SK-N-SH (cell line): ENCODE data around the gene WARS2. TPM values are rescaled to one million over a fixed set of nuclear protein-coding genes. Genes with fewer than 3 reads are reported as not detected.
A peak's percentile ranks its signal among the peaks of the same experiment; 100 is the strongest.

Source experiments
- CTCF ChIA-PET: fragments of 300-600, 350-600 bp; formaldehyde crosslinking; extraction: SDS; loops from one replicate; lab custom pipeline; 2021; lab: Yijun Ruan, JAX
- POLR2A ChIA-PET: fragments of 350-600 bp; sonication (Branson Sonifier 250); formaldehyde crosslinking; extraction: SDS; loops from one replicate; lab custom pipeline; 2020; ENCODE audit warnings: antibody characterized with exemption, inconsistent platforms; lab: Yijun Ruan, JAX
- DNase-seq: peaks from one replicate; pipeline ENCODE4 v3.0.0; 2012
- H2AFZ ChIP-seq: fragments of 200-600 bp; sonication (generic); 2 replicates; pipeline ENCODE4 v1.8.1; 2016; ENCODE audit warnings: antibody characterized with exemption, mild to moderate bottlenecking, low read depth
- H3F3A ChIP-seq: fragments of 200-600 bp; sonication (generic); replicated peaks from 2 replicates; pipeline ENCODE3; 2016; ENCODE audit warnings: antibody characterized with exemption, mild to moderate bottlenecking; ENCODE audit not compliant: insufficient read depth
- H3K27ac ChIP-seq, 2 experiments: fragments of 200-500 bp in 1 of 2; fragments of 200-600 bp in 1 of 2; sonication (Bioruptor generic) in 1 of 2; sonication (generic), shearing (Covaris generic) in 1 of 2; 2 replicates each; pipeline versions ENCODE4 v1.5.1 to v1.6.1; 2014 to 2016; ENCODE audit warnings: low read depth in 2 of 2, inconsistent platforms in 1 of 2, low read length in 1 of 2, mild to moderate bottlenecking in 1 of 2, mixed read lengths in 1 of 2
- H3K27me3 ChIP-seq: fragments of 200-600 bp; sonication (generic), shearing (Covaris generic); 2 replicates; pipeline ENCODE4 v1.6.1; 2016; ENCODE audit warnings: mixed run types; ENCODE audit not compliant: insufficient read depth
- H3K36me3 ChIP-seq, 2 experiments: fragments of 200-500 bp in 1 of 2; fragments of 200-600 bp in 1 of 2; sonication (Bioruptor generic) in 1 of 2; sonication (generic) in 1 of 2; replicated peaks in 1 of 2; 2 replicates each; pipeline versions ENCODE3 to v1.5.1; 2014 to 2016; ENCODE audit warnings: low read length in 1 of 2, mild to moderate bottlenecking in 1 of 2; ENCODE audit not compliant: insufficient read depth in 2 of 2, control insufficient read depth in 1 of 2
- H3K4me1 ChIP-seq, 2 experiments: fragments of 200-500 bp in 1 of 2; fragments of 200-600 bp in 1 of 2; sonication (Bioruptor generic) in 1 of 2; sonication (generic), shearing (Covaris generic) in 1 of 2; 2 replicates each; pipeline versions ENCODE4 v1.5.1 to v1.6.1; 2014 to 2016; ENCODE audit warnings: low read depth in 1 of 2, low read length in 1 of 2, mixed run types in 1 of 2; ENCODE audit not compliant: insufficient read depth in 2 of 2, control insufficient read depth in 1 of 2
- H3K4me2 ChIP-seq: fragments of 200-600 bp; sonication (generic), shearing (Covaris generic); 2 replicates; pipeline ENCODE4 v1.6.1; 2017; ENCODE audit warnings: mixed run types
- H3K4me3 ChIP-seq, 2 experiments: fragments of 200-500 bp in 1 of 2; fragments of 200-600 bp in 1 of 2; sonication (Bioruptor generic) in 1 of 2; sonication (generic), shearing (Covaris generic) in 1 of 2; 2 replicates each; pipeline versions ENCODE4 v1.5.1 to v1.8.1; 2014 to 2016; ENCODE audit warnings: low read depth in 2 of 2, inconsistent platforms in 1 of 2, low read length in 1 of 2, mild to moderate bottlenecking in 1 of 2, mixed read lengths in 1 of 2, moderate library complexity in 1 of 2
- H3K79me2 ChIP-seq: fragments of 200-600 bp; sonication (generic); 2 replicates; pipeline ENCODE4 v1.8.1; 2017; ENCODE audit warnings: mild to moderate bottlenecking; ENCODE audit not compliant: insufficient read depth
- H3K9ac ChIP-seq: fragments of 200-600 bp; sonication (generic); 2 replicates; pipeline ENCODE4 v1.6.1; 2017; ENCODE audit warnings: mixed run types
- H3K9me2 ChIP-seq: fragments of 200-600 bp; sonication (generic); 2 replicates; pipeline ENCODE4 v1.6.1; 2017; ENCODE audit warnings: mixed run types
- H3K9me3 ChIP-seq: fragments of 200-600 bp; sonication (generic); 2 replicates; pipeline ENCODE4 v1.6.1; 2017; ENCODE audit warnings: mixed run types, mild to moderate bottlenecking, moderate library complexity
- H4K20me1 ChIP-seq: fragments of 200-600 bp; sonication (generic); 2 replicates; pipeline ENCODE4 v1.6.1; 2017; ENCODE audit warnings: mild to moderate bottlenecking, mixed run types; ENCODE audit not compliant: insufficient read depth
- CHD2 ChIP-seq: fragments of 150-350 bp; IDR thresholded peaks from 2 replicates; pipeline ENCODE4 v1.6.1; 2018; ENCODE audit warnings: low read length; ENCODE audit not compliant: partially characterized antibody
- EP300 ChIP-seq, 2 experiments: IDR thresholded peaks; 2 replicates each; pipeline versions ENCODE4 v1.4.0 to v1.6.1; 2012; ENCODE audit warnings: borderline replicate concordance in 1 of 2, low read depth in 1 of 2, low read length in 1 of 2
- EZH2phosphoT487 ChIP-seq: fragments of 200-600 bp; sonication (generic); IDR thresholded peaks from 2 replicates; pipeline ENCODE4 v1.6.1; 2017; ENCODE audit warnings: low read depth, mixed run types, mild to moderate bottlenecking, antibody characterized with exemption, moderate library complexity, borderline replicate concordance
- FOXM1 ChIP-seq: IDR thresholded peaks from 2 replicates; pipeline ENCODE4 v1.4.0; 2012; ENCODE audit warnings: low read depth, mild to moderate bottlenecking
- NFIC ChIP-seq: IDR thresholded peaks from 2 replicates; pipeline ENCODE4 v1.4.0; 2012; ENCODE audit warnings: borderline replicate concordance
- POLR2AphosphoS5 ChIP-seq: IDR thresholded peaks from 2 replicates; pipeline ENCODE4 v1.6.1; 2012; ENCODE audit warnings: low read depth, low read length
- RAD21 ChIP-seq: IDR thresholded peaks from 2 replicates; pipeline ENCODE4 v1.6.1; 2012; ENCODE audit warnings: mild to moderate bottlenecking, low read length
- SIN3A ChIP-seq: IDR thresholded peaks from 2 replicates; pipeline ENCODE4 v1.6.1; 2012; ENCODE audit warnings: low read depth, mild to moderate bottlenecking, low read length, moderate library complexity, borderline replicate concordance
- WGBS: methylation state at CpG from one replicate; pipeline ENCODE4 v1.1.6; 2017; ENCODE audit warnings: low lambda C conversion rate; 5-methylcytosine and 5-hydroxymethylcytosine counted together
- polyA plus RNA-seq, 3 experiments: library from polyadenylated mRNA; depleted of rRNA; stranded (reverse); fragments of >200 nt; gene quantifications; 2 replicates each; pipeline ENCODE4 v1.2.3, GENCODE V29; 2012
- TF ChIP-seq, protein P1 (sequence below): IDR thresholded peaks from 2 replicates; pipeline ENCODE4 v1.4.0; 2012; ENCODE audit warnings: low read depth, borderline replicate concordance
- TF ChIP-seq, protein P2 (sequence below): IDR thresholded peaks from 2 replicates; pipeline ENCODE4 v1.4.0; 2012; ENCODE audit warnings: low read depth, borderline replicate concordance
- TF ChIP-seq, protein P3 (sequence below): fragments of 200-600 bp; sonication (generic); IDR thresholded peaks from 2 replicates; pipeline ENCODE4 v1.6.1; 2017; ENCODE audit warnings: antibody characterized with exemption, mild to moderate bottlenecking, moderate library complexity
- TF ChIP-seq, protein P4 (sequence below): IDR thresholded peaks from 2 replicates; pipeline ENCODE4 v1.4.0; 2012; ENCODE audit warnings: low read depth

The WARS2 gene
- polyA plus RNA-seq, 1 of the 3 experiments (the other 2 are of a cell fraction) = 4.8 TPM

DNA sequence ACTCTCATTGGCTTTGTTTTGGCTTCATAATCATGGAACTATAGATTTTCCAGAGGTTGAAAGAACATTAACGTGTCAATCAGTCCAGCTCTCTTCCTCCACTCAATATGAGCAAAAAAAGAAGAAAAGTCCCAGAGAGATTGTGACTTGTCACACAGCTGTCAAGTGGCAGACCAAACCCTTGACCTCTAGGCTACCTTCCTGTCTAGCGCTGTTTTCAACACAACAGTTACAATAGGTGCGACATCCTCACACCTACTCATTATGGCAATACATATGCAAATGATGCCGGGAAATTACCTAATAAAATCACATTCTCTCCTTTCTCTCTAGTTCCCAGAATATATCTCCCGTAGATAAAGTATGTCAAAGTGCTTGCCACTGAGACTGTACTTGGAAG lies 1.1 kb downstream of the WARS2 start:
- ChIA-PET POLR2A (no interaction called here), CTCF (interaction anchor here (0.7 kb wide), 1 partner anchor 36 kb away, joined by 3 read pairs; no protein-coding TSS in a partner anchor)
- H3K79me2 ChIP-seq = peaks cover 13% of the 10 kb centered on the region; the same call in 1 of the 2 replicates
- H3K4me1 ChIP-seq = peaks cover 9 to 16% of the 10 kb centered on the region in 2 experiments; a peak in 3 of 4 replicates
- TF ChIP-seq RAD21 (no peak), POLR2AphosphoS5 (no peak), SIN3A (no peak), EP300 (IDR thresholded peaks at IDR 0.05; ENCODE audit: borderline replicate concordance in 1 of 2, low read depth in 1 of 2, low read length in 1 of 2) (no peak)
- TF ChIP-seq, protein P1, sequence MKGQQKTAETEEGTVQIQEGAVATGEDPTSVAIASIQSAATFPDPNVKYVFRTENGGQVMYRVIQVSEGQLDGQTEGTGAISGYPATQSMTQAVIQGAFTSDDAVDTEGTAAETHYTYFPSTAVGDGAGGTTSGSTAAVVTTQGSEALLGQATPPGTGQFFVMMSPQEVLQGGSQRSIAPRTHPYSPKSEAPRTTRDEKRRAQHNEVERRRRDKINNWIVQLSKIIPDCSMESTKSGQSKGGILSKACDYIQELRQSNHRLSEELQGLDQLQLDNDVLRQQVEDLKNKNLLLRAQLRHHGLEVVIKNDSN = no peak
- TF ChIP-seq, protein P2, sequence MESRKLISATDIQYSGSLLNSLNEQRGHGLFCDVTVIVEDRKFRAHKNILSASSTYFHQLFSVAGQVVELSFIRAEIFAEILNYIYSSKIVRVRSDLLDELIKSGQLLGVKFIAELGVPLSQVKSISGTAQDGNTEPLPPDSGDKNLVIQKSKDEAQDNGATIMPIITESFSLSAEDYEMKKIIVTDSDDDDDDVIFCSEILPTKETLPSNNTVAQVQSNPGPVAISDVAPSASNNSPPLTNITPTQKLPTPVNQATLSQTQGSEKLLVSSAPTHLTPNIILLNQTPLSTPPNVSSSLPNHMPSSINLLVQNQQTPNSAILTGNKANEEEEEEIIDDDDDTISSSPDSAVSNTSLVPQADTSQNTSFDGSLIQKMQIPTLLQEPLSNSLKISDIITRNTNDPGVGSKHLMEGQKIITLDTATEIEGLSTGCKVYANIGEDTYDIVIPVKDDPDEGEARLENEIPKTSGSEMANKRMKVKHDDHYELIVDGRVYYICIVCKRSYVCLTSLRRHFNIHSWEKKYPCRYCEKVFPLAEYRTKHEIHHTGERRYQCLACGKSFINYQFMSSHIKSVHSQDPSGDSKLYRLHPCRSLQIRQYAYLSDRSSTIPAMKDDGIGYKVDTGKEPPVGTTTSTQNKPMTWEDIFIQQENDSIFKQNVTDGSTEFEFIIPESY = no peak
- TF ChIP-seq, protein P3, sequence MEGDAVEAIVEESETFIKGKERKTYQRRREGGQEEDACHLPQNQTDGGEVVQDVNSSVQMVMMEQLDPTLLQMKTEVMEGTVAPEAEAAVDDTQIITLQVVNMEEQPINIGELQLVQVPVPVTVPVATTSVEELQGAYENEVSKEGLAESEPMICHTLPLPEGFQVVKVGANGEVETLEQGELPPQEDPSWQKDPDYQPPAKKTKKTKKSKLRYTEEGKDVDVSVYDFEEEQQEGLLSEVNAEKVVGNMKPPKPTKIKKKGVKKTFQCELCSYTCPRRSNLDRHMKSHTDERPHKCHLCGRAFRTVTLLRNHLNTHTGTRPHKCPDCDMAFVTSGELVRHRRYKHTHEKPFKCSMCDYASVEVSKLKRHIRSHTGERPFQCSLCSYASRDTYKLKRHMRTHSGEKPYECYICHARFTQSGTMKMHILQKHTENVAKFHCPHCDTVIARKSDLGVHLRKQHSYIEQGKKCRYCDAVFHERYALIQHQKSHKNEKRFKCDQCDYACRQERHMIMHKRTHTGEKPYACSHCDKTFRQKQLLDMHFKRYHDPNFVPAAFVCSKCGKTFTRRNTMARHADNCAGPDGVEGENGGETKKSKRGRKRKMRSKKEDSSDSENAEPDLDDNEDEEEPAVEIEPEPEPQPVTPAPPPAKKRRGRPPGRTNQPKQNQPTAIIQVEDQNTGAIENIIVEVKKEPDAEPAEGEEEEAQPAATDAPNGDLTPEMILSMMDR = no peak
- WGBS = 39% methylated on average over 5 of the region's 5 CpGs
- peak overlapping the region; percentile 91 for H3K9ac ChIP-seq
- H3K4me3 ChIP-seq = peak overlapping the region; percentile 69 to 84
- H3K27me3 ChIP-seq = no peaks in the 10 kb centered on the region
- H3F3A ChIP-seq = peaks cover 3% of the 10 kb centered on the region
- no peaks in the 10 kb centered on the region for H3K9me2 ChIP-seq
- peak overlapping the region; percentile 96 to 98 for H3K27ac ChIP-seq
- H2AFZ ChIP-seq = peak overlapping the region; percentile 91
- no peaks in the 10 kb centered on the region for H4K20me1 ChIP-seq
- H3K9me3 ChIP-seq = no peaks in the 10 kb centered on the region
- no peak for DNase-seq
- no peaks in the 10 kb centered on the region for H3K36me3 ChIP-seq
- H3K4me2 ChIP-seq = peak overlapping the region; percentile 88

DNA sequence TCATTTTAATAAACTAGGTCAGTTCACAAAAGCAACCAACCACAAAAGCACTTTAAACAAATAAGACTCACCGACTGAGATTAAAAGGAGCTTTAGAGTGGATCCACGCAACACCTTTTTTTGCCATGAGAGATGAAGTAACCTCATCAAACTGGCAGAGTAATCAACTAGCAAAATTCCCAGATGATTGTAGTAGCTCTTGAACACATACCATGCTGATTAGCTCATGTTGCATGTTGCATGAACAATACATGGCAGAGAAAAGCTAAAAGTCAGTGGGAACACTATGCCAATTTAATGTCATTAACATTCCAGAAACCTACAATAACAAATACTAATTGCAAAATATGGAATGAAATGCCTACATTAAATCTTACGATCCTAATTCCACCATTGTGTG lies 4.1 kb downstream of the WARS2 start:
- no peaks in the 10 kb centered on the region for H3K36me3 ChIP-seq
- H3K9me2 ChIP-seq = no peaks in the 10 kb centered on the region
- 66% methylated on average over 3 of the region's 3 CpGs for WGBS
- POLR2A ChIA-PET = no interaction called here
- CTCF ChIA-PET = no interaction called here
- no peak for DNase-seq
- no peak overlapping the region for H2AFZ ChIP-seq
- H3F3A ChIP-seq = peaks cover 12% of the 10 kb centered on the region
- peaks cover 13% of the 10 kb centered on the region; the same call in 1 of the 2 replicates for H3K79me2 ChIP-seq
- no peak overlapping the region for H3K4me2 ChIP-seq
- no peak overlapping the region for H3K27ac ChIP-seq
- TF ChIP-seq NFIC = no peak
- no peak for TF ChIP-seq CHD2
- no peak for TF ChIP-seq EZH2phosphoT487
- TF ChIP-seq, protein P4, sequence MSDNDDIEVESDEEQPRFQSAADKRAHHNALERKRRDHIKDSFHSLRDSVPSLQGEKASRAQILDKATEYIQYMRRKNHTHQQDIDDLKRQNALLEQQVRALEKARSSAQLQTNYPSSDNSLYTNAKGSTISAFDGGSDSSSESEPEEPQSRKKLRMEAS = no peak
- TF ChIP-seq FOXM1 = no peak
- no peak for TF ChIP-seq SIN3A
- H3K9ac ChIP-seq = no peak overlapping the region
- H4K20me1 ChIP-seq = no peaks in the 10 kb centered on the region
- H3K27me3 ChIP-seq = no peaks in the 10 kb centered on the region
- no peak overlapping the region for H3K4me3 ChIP-seq
- H3K4me1 ChIP-seq = peaks cover 9 to 13% of the 10 kb centered on the region in 2 experiments; a peak in 3 of 4 replicates
- no peaks in the 10 kb centered on the region for H3K9me3 ChIP-seq
